Liver (tissue), 3 donors: Measurements from ENCODE around the gene COL6A3.

Source experiments
- CTCF ChIP-seq: fragments of 150-350 bp; IDR thresholded peaks from 2 replicates; pipeline ENCODE4 v1.5.1; 2017; ENCODE audit warnings: improper control_type of control experiment, low read depth, low read length; ENCODE audit not compliant: missing input control
- EGR1 ChIP-seq, 2 donors: IDR thresholded peaks; 2 replicates each; pipeline ENCODE4 v1.6.1; 2016 to 2018; ENCODE audit warnings: antibody characterized with exemption in 2 of 2, low read depth in 2 of 2
- HNF4A ChIP-seq, 2 donors: conservative IDR thresholded peaks; 2 replicates each; pipeline ENCODE4 v1.6.1; 2016; ENCODE audit warnings: antibody characterized with exemption in 2 of 2, mild to moderate bottlenecking in 2 of 2
- JUND ChIP-seq, 2 donors: IDR thresholded peaks; 2 replicates each; pipeline ENCODE4 v1.6.1; 2016; ENCODE audit warnings: antibody characterized with exemption in 2 of 2
- MAX ChIP-seq: IDR thresholded peaks from 2 replicates; pipeline ENCODE4 v1.6.1; 2016; ENCODE audit warnings: antibody characterized with exemption
- RAD21 ChIP-seq, 2 donors: IDR thresholded peaks; 2 replicates each; pipeline ENCODE4 v1.6.1; 2016; ENCODE audit warnings: antibody characterized with exemption in 2 of 2, mild to moderate bottlenecking in 2 of 2
- REST ChIP-seq: IDR thresholded peaks from 2 replicates; pipeline ENCODE4 v1.6.1; 2016; ENCODE audit warnings: antibody characterized with exemption, mild to moderate bottlenecking
- RXRA ChIP-seq, 2 donors: IDR thresholded peaks; 2 replicates each; pipeline ENCODE4 v1.6.1; 2017 to 2018; ENCODE audit warnings: antibody characterized with exemption in 2 of 2, mild to moderate bottlenecking in 1 of 2
- SP1 ChIP-seq: IDR thresholded peaks from 2 replicates; pipeline ENCODE4 v1.6.1; 2018; ENCODE audit warnings: antibody characterized with exemption, mild to moderate bottlenecking
- TAF1 ChIP-seq: conservative IDR thresholded peaks from 2 replicates; pipeline ENCODE4 v1.6.1; 2016; ENCODE audit warnings: antibody characterized with exemption, mild to moderate bottlenecking
- YY1 ChIP-seq: IDR thresholded peaks from 2 replicates; pipeline ENCODE4 v1.6.1; 2016; ENCODE audit warnings: antibody characterized with exemption, mild to moderate bottlenecking
- ZBTB33 ChIP-seq: IDR thresholded peaks from 2 replicates; pipeline ENCODE4 v1.6.1; 2016; ENCODE audit warnings: antibody characterized with exemption
- donor health status: healthy.
- donor health status: healthy.

GRCh38 chr2:237413777-237414661, at the start of gene COL6A3:
- TF ChIP-seq CTCF (no peak), MAX (no peak), REST (no peak), EGR1 (IDR thresholded peaks at IDR 0.05; ENCODE audit: low read depth in 2 of 2) (no peak), JUND (IDR thresholded peaks at IDR 0.05) (no peak), RAD21 (IDR thresholded peaks at IDR 0.05) (no peak), TAF1 (peak; percentile 45), YY1 (no peak), SP1 (no peak), HNF4A (conservative IDR thresholded peaks at IDR 0.05) (no peak), RXRA (IDR thresholded peaks at IDR 0.05) (no peak), ZBTB33 (no peak)
